Mucosa of rectum (tissue), 2 donors: Measurements from ENCODE around the gene SAMD14.

Source experiments
- H3K27ac ChIP-seq, 2 donors: one replicate each; pipeline ENCODE4 v1.7.0; 2013; ENCODE audit warnings: inconsistent platforms in 2 of 2, low read depth in 2 of 2, low read length in 2 of 2
- H3K27me3 ChIP-seq, 2 donors: one replicate each; pipeline ENCODE4 v1.7.0; 2013; ENCODE audit warnings: low read length in 2 of 2; ENCODE audit not compliant: control insufficient read depth in 2 of 2, insufficient read depth in 2 of 2
- H3K36me3 ChIP-seq, 2 donors: one replicate each; pipeline ENCODE4 v1.7.0; 2013; ENCODE audit warnings: low read length in 2 of 2; ENCODE audit not compliant: control insufficient read depth in 2 of 2, insufficient read depth in 2 of 2
- H3K4me1 ChIP-seq, 2 donors: one replicate each; pipeline ENCODE4 v1.7.0; 2013; ENCODE audit warnings: low read length in 2 of 2, mild to moderate bottlenecking in 1 of 2; ENCODE audit not compliant: control insufficient read depth in 2 of 2, insufficient read depth in 2 of 2
- H3K4me3 ChIP-seq, 2 donors: one replicate each; pipeline ENCODE4 v1.7.0; 2013; ENCODE audit warnings: low read length in 2 of 2
- H3K9ac ChIP-seq, 2 donors: one replicate each; pipeline ENCODE4 v1.7.0; 2013; ENCODE audit warnings: low read length in 2 of 2, low read depth in 1 of 2, mild to moderate bottlenecking in 1 of 2
- H3K9me3 ChIP-seq, 2 donors: one replicate each; pipeline ENCODE4 v1.7.0; 2013; ENCODE audit warnings: low read length in 2 of 2; ENCODE audit not compliant: control insufficient read depth in 2 of 2
- donor health status: healthy.
- donor health status: Normal muscosa, but diverticular disease.

The SAMD14 gene

DNA sequence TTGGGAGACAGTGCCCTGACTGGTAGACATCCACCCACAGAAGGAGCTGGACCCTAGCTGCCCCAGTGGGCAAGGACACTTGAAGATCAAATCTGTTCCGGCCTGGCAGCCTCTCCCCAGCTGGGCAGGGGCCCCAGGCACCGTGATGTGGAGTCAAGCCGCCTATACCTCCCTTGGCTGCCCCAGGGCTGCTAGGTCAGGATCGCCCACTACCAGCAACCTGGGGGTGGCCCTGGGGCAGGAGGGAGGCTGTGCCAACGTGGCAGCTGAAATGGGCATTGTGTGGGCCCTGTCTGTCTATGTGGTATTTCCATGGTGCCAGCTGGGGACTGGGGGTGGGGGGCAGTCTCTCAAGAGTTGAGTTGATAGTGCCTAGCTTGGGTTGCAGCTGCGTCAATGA is 33.9 kb downstream of the SAMD14 start:
- H3K4me1 ChIP-seq = peaks cover 50 to 51% of the 10 kb centered on the region in 2 donors
- peak overlapping the region; percentile 74 to 84 for H3K27ac ChIP-seq
- peak overlapping the region; percentile 87 to 95 for H3K9ac ChIP-seq
- H3K36me3 ChIP-seq = peaks cover 19 to 25% of the 10 kb centered on the region in 2 donors
- no peaks in the 10 kb centered on the region for H3K27me3 ChIP-seq
- H3K9me3 ChIP-seq = no peaks in the 10 kb centered on the region
- peak overlapping the region; percentile 84 to 96 for H3K4me3 ChIP-seq

DNA sequence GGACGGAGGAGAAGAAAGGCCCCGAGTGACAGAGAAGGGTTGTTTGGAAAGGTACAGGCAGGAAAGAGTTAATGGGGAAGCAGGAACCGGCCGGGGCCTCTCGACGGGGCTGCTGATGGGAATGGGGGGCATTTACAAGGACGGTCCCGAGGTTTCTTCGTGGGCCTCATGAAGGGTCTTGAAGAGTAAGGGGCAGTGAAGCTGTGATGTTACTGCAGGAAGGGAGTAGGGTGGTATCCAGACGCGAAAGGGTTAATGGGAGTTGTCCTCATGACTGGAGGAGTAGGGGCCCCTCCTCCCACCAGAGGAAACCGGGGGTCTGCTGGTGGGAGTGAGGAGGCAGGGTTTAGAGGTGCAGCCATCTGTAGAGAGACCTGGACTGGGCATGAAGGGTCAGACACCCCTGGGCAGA is 34.3 kb downstream of the SAMD14 start:
- Histone ChIP-seq H3K4me3 (peak overlapping the region; percentile 84 to 96), H3K27me3 (no peaks in the 10 kb centered on the region), H3K4me1 (peaks cover 45 to 46% of the 10 kb centered on the region in 2 donors), H3K27ac (peak overlapping the region; percentile 74 to 84), H3K9ac (peak overlapping the region; percentile 87 to 95), H3K9me3 (no peaks in the 10 kb centered on the region), H3K36me3 (peaks cover 19 to 25% of the 10 kb centered on the region in 2 donors)

- peak within 1 kb of the TSS; percentile 84 to 96 for H3K4me3 ChIP-seq
- peak within 1 kb of the TSS; percentile 74 to 84 for H3K27ac ChIP-seq
- H3K27me3 ChIP-seq = no peaks in the 10 kb centered on the region
- H3K9ac ChIP-seq = peak within 1 kb of the TSS; percentile 87 to 95
- H3K4me1 ChIP-seq = peaks cover 39 to 40% of the 10 kb centered on the region in 2 donors
- H3K36me3 ChIP-seq = peaks cover 19 to 24% of the 10 kb centered on the region in 2 donors
- H3K9me3 ChIP-seq = no peaks in the 10 kb centered on the region
These were observed 35.0 kb downstream of the SAMD14 start, which contains the start of gene PDK2 for GRCh38 chr17:50094753-50095619. Gene PDK2, plus strand, starts transcription at chr17:50095351. Its CDS starts 85 bp downstream, at chr17:50095436.

DNA sequence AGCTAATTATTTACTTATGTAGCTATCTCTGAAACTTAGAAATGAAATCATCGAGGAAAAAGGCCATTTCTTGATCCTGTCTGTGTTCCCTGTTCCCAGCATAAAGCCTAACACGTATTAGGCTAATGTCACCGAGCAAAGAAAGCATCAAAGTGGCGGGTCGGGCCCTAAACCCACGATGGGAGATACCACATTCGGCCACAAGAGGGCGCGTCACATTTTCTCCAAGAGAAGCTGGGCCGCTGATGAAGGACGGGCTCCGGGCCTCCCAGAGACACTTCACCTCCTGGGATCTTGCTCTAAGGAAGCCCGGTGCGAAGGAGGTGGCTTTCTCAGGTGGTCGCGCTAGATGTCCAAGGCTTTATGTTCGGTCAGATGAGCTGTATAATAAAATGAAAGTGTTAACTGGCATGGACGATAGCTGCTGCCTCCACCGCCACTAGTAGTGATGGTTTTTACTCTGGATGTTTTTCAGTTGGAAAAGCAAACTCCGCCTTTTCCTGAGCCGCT is 35.7 kb downstream of the SAMD14 start:
- H3K9ac ChIP-seq = peak overlapping the region; percentile 66 to 78
- peaks cover 25 to 27% of the 10 kb centered on the region in 2 donors for H3K36me3 ChIP-seq
- no peaks in the 10 kb centered on the region for H3K9me3 ChIP-seq
- H3K4me1 ChIP-seq = peaks cover 35 to 36% of the 10 kb centered on the region in 2 donors
- peak overlapping the region; percentile 84 to 96 for H3K4me3 ChIP-seq
- H3K27ac ChIP-seq = peak overlapping the region; percentile 53 to 84
- H3K27me3 ChIP-seq = no peaks in the 10 kb centered on the region

DNA sequence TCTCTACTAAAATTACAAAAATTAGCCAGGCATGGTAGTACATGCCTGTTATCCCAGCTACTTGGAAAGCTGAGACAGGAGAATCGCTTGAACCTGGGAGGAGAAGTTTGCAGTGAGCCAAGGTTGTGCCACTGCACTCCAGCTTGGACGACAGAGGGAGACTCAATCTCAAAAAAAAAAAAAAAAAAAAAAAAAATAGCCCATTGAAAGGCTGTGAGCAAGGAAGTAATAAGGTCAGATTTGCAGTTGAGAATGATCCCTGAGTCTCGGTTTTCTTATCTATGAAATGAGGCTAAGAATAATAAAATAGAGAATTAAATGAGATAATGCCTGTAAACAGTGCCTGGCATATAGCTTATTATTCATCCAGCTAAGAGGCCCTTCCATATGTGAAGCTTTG is 36.2 kb downstream of the SAMD14 start:
- H3K4me3 ChIP-seq = no peak overlapping the region
- H3K36me3 ChIP-seq = peaks cover 27 to 29% of the 10 kb centered on the region in 2 donors
- peak overlapping the region in 1 of 2 donors; percentile 66 for H3K9ac ChIP-seq
- no peaks in the 10 kb centered on the region for H3K9me3 ChIP-seq
- H3K27ac ChIP-seq = no peak overlapping the region
- H3K4me1 ChIP-seq = peaks cover 31 to 32% of the 10 kb centered on the region in 2 donors
- no peaks in the 10 kb centered on the region for H3K27me3 ChIP-seq

- H3K27me3 ChIP-seq = no peaks in the 10 kb centered on the region
- no peak overlapping the region for H3K4me3 ChIP-seq
- H3K36me3 ChIP-seq = peaks cover 24 to 26% of the 10 kb centered on the region in 2 donors
- no peaks in the 10 kb centered on the region for H3K9me3 ChIP-seq
- no peak overlapping the region for H3K9ac ChIP-seq
- no peak overlapping the region for H3K27ac ChIP-seq
- H3K4me1 ChIP-seq = peaks cover 26% of the 10 kb centered on the region in 2 donors
These were observed 36.7 kb downstream of the SAMD14 start for GRCh38 chr17:50093246-50093645.

GRCh38 chr17:50091918-50092285 is 38.1 kb downstream of the SAMD14 start:
- H3K4me1 ChIP-seq = peaks cover 17 to 19% of the 10 kb centered on the region in 2 donors
- no peak overlapping the region for H3K4me3 ChIP-seq
- no peaks in the 10 kb centered on the region for H3K9me3 ChIP-seq
- H3K9ac ChIP-seq = no peak overlapping the region
- no peaks in the 10 kb centered on the region for H3K27me3 ChIP-seq
- H3K27ac ChIP-seq = no peak overlapping the region
- H3K36me3 ChIP-seq = peaks cover 14 to 21% of the 10 kb centered on the region in 2 donors

DNA sequence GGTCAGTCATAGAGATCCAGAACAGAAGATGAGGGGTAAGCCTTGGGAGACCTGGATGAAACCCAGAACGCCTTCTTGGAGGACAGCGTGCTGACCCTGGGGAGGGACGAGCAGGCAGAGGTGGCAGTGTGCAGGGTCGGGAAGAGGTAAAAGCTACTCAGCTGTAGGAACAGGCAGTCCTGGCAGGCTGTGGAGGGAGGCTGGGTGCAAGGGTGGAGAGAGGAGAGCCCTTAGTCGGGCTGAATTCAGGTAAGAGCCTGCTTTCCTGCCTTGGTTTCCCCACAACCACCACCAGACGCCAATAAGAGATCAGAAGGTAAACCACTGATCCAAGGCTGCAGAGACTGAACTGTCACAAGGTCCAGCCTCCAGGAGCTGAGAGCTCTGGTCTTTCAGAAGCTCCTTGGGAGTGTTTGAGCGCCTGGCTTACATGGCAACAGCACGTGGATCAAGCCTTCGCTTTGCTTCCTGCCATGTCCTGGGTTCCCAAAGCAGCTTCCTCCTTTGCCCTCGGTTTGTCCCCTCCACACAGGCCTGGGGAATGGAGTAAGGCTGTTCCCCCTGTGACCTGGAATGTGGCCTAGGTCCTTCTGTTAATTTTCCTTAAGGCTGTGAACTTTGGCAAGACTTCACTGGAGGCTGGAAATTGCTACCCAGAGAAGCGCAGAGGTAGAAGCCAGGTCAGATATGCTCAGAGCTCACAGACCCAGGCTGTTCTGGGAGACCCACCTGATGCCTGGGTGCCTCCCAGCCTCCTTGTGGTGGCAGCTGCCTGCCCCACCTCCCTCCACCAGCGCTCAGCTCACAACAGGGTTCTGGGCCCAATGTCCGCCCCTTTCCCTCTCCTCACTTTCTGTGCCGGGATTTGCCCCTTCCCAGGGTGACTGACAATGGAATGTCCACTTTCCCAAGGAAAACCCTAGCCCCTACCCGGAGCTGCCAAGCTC is 38.7 kb downstream of the SAMD14 start:
- H3K27me3 ChIP-seq = no peaks in the 10 kb centered on the region
- H3K4me1 ChIP-seq = peaks cover 12 to 13% of the 10 kb centered on the region in 2 donors
- no peak overlapping the region for H3K4me3 ChIP-seq
- H3K27ac ChIP-seq = no peak overlapping the region
- no peaks in the 10 kb centered on the region for H3K9me3 ChIP-seq
- no peak overlapping the region for H3K9ac ChIP-seq
- peaks cover 14 to 21% of the 10 kb centered on the region in 2 donors for H3K36me3 ChIP-seq

GRCh38 chr17:50090071-50090470 is 39.9 kb downstream of the SAMD14 start:
- Histone ChIP-seq H3K4me3 (no peak overlapping the region), H3K9me3 (no peaks in the 10 kb centered on the region), H3K36me3 (peaks cover 14 to 21% of the 10 kb centered on the region in 2 donors), H3K27me3 (no peaks in the 10 kb centered on the region), H3K9ac (no peak overlapping the region), H3K27ac (no peak overlapping the region), H3K4me1 (peaks cover 4 to 6% of the 10 kb centered on the region in 2 donors)
